PFSK-1 (cell line): ENCODE results near the gene MAN2A2.

Experiments
- FOXP2 ChIP-seq: optimal IDR thresholded peaks from 2 replicates; pipeline ENCODE3; 2011; ENCODE audit warnings: borderline replicate concordance, control low read depth, inconsistent platforms; ENCODE audit not compliant: insufficient read depth; ENCODE audit errors: extremely low read length, extremely low read depth
- POLR2AphosphoS5 ChIP-seq: IDR thresholded peaks from 2 replicates; pipeline ENCODE4 v1.6.1; 2012; ENCODE audit warnings: low read depth, mild to moderate bottlenecking, control low read depth, low read length, moderate library complexity
- SIN3A ChIP-seq: IDR thresholded peaks from 2 replicates; pipeline ENCODE4 v1.6.1; 2012; ENCODE audit warnings: mild to moderate bottlenecking, low read length, moderate library complexity, borderline replicate concordance; ENCODE audit not compliant: insufficient read depth
- TAF1 ChIP-seq: IDR thresholded peaks from 2 replicates; pipeline ENCODE4 v1.6.1; 2012; ENCODE audit warnings: low read length, control low read depth, borderline replicate concordance; ENCODE audit not compliant: insufficient read depth
- TF ChIP-seq, protein P1 (sequence below), 2 experiments: IDR thresholded peaks; 2 replicates each; pipeline versions ENCODE4 v1.6.1 to v1.8.0; 2011 to 2012; ENCODE audit warnings: low read depth in 2 of 2, low read length in 2 of 2, control low read depth in 1 of 2, inconsistent platforms in 1 of 2, mild to moderate bottlenecking in 1 of 2, moderate library complexity in 1 of 2; ENCODE audit not compliant: insufficient read depth in 1 of 2

DNA sequence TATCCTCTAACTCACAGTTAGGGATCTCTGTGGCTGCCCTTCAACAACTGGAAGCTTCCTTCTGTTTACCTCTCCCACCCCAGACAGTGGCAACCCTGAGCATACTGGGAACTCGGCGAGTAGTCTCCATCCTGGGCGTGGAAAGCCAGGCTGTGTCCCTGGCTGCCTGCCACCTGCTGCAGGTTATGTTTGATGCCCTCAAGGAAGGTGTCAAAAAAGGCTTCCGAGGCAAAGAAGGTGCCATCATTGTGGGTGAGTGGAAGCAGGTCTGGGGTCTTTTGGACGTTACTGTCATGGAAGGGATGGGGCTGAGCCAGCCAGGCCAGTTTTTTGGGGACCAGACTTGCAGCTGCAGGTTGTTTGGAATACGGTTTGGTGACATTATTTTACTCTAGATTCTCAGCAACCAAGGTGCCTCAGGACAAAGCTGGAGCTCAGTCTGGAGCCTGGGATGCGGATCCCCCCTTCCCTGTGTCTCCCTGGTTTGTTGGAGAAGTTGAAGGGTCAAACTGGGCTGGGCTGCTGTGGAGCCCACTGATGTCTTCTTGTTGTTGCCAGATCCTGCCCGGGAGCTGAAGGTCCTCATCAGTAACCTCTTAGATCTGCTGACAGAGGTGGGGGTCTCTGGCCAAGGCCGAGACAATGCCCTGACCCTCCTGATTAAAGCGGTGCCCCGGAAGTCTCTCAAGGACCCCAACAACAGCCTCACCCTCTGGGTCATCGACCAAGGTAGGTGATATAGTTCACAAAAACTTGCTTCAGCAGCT, 39.4 kb downstream of the MAN2A2 start:
- no peak for TF ChIP-seq POLR2AphosphoS5
- no peak for TF ChIP-seq TAF1
- TF ChIP-seq, protein P1, sequence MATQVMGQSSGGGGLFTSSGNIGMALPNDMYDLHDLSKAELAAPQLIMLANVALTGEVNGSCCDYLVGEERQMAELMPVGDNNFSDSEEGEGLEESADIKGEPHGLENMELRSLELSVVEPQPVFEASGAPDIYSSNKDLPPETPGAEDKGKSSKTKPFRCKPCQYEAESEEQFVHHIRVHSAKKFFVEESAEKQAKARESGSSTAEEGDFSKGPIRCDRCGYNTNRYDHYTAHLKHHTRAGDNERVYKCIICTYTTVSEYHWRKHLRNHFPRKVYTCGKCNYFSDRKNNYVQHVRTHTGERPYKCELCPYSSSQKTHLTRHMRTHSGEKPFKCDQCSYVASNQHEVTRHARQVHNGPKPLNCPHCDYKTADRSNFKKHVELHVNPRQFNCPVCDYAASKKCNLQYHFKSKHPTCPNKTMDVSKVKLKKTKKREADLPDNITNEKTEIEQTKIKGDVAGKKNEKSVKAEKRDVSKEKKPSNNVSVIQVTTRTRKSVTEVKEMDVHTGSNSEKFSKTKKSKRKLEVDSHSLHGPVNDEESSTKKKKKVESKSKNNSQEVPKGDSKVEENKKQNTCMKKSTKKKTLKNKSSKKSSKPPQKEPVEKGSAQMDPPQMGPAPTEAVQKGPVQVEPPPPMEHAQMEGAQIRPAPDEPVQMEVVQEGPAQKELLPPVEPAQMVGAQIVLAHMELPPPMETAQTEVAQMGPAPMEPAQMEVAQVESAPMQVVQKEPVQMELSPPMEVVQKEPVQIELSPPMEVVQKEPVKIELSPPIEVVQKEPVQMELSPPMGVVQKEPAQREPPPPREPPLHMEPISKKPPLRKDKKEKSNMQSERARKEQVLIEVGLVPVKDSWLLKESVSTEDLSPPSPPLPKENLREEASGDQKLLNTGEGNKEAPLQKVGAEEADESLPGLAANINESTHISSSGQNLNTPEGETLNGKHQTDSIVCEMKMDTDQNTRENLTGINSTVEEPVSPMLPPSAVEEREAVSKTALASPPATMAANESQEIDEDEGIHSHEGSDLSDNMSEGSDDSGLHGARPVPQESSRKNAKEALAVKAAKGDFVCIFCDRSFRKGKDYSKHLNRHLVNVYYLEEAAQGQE (IDR thresholded peaks at IDR 0.05; ENCODE audit: insufficient read depth in 1 of 2, low read depth in 2 of 2, low read length in 2 of 2): no peak
- no peak for TF ChIP-seq SIN3A
- no peak for TF ChIP-seq FOXP2
